Stimulated activated CD4-positive, alpha-beta T cell treated with anti-CD3 and anti-CD28 coated beads, Interleukin-1b, Interleukin-23, amount 100 ng/mL, for 1 hour (primary cell): ENCODE measurements around the gene DDX10.
"Not testable (repeated sequence)": the region's sequence is repeated elsewhere in the genome, so short reads cannot be mapped to it uniquely, and the experiment has no call there.

ENCODE experiments used
- DNase-seq, 2 donors: peaks; one replicate each; pipeline ENCODE4 v3.0.0-alpha.2; 2020; ENCODE audit warnings: low read depth in 2 of 2

The DDX10 gene

DNA sequence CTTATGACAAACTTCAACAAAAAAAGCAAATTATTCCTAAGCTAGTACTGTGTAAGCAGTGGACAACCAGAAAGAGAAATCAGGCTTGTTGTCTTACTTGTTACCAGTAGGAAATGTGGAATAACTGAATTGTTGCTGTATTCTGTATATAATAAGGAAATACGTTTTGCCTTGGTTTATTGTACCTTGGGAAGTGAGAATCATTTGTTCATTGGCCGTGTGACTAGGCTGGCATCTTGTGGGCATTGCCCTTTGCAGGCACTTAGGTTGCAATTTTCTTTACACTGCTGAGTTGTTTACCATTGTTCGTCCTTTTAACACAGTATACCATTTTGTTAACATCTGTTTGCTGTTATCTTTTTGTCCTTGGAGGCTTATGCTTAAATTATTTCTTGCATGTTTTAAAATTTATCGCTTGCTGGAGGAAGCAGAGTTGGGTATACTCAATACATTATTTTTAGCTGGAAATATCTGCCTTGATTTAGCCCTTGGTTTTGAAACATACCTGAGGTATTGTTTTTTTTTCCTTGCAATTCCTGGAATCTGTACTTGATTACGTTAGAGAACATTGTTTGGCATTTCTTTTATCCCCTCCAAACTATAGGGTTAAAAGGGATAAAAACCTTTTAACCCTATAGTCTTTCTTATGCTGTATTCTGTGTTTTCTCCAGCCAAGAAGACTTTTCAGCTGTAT, 109.3 kb downstream of the DDX10 start:
- DNase-seq, result no peak

- DNase-seq, result no peak
Measured at GRCh38 chr11:108775324-108775723, 110.5 kb downstream of the DDX10 start.

GRCh38 chr11:108779147-108779546, 114.3 kb downstream of the DDX10 start:
- DNase-seq, result not testable (repeated sequence)

- DNase-seq, result no peak
Measured at GRCh38 chr11:108780119-108780518, 115.2 kb downstream of the DDX10 start.

DNA sequence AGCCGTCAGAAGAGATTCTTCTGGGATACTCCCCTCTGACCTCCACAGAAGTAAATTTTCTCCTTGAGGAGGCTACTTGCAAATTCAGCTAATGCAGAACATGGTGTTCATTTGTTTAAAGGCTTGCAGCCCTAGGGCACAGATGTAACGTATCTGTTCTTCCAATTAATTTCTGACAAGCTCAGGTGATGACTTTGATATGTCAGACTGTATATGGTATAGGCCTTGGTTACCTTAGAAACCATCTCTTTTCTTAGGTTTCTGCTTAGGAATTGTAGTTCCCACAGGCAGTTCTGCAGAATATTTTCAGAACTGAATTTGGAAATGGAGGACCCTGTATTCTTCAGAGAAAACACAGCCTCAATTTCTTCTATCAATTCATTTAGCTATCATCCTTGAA, 117.1 kb downstream of the DDX10 start:
- no peak for DNase-seq

GRCh38 chr11:108786281-108786990, 121.6 kb downstream of the DDX10 start:
- DNase-seq, result no peak

DNA sequence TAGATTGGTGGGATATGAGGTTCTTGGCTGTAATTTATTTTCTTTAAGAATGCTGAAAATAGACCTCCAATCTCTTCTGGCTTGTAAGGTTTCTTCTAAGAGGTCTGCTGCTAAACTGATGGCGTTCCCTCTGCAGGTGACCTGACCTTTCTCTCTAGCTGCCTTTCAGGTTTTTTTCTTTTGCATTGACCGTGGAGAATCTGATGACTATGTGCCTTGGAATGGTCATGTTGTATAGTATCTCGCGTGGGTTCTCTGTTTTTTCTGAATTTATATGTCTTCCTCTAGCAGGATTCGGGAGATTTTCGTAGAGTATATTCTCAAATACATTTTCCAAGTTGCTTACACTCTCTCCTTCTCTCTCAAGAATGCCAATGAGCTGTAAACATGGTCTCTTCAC, 122.2 kb downstream of the DDX10 start:
- no peak for DNase-seq

- no peak for DNase-seq
Measured at GRCh38 chr11:108788565-108789199, 123.8 kb downstream of the DDX10 start.

- DNase-seq, result no peak
Measured at GRCh38 chr11:108790501-108791299, 125.8 kb downstream of the DDX10 start.

DNA sequence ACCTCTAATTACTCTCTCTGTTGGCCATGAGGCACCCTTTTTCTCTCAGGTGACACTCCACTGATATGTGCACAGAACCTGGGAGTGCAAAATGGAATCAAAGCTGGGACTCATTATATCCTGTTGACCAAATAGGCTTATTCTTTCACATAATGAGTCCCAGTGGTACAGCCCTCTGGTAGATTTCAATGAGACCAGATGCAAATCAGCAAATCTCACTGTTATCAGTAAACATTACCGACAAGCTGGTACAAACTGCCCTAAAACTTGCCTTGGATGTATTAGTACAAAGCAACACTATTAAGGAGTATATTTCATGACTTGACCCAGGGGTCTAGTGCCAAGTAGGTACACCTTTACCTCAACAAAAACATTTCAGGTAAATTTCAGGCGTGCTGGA, 128.3 kb downstream of the DDX10 start:
- no peak for DNase-seq

- DNase-seq, result no peak
Measured at GRCh38 chr11:108793611-108794010, 128.7 kb downstream of the DDX10 start.

- no peak for DNase-seq
Measured at GRCh38 chr11:108796551-108796950, 131.7 kb downstream of the DDX10 start.

DNA sequence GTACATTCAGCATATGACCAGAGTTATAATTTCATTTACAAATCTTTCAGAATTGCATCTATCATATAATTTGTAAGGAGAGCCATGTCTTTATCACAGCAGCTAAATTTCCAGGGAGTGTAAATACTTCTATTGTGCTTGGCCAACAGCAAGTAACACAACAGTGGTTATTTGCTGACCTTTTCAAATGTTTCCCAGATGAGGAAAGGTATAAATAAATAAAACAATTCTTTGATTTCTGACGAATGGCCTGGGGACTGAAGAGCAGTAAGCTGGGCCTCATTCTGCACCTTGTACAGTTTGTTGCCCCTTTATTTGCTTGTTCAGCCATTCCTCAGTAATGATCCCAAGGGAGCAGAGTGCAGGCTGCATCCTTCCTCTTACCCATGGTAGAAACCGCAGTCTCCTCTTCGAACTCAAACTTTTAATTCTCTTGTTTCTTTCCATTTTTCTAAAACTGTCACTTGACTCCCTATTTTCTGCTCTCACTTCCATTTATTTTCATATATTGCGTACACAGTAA, 132.8 kb downstream of the DDX10 start:
- no peak for DNase-seq

- DNase-seq, result no peak
Measured at GRCh38 chr11:108802492-108802891, 137.6 kb downstream of the DDX10 start.

DNA sequence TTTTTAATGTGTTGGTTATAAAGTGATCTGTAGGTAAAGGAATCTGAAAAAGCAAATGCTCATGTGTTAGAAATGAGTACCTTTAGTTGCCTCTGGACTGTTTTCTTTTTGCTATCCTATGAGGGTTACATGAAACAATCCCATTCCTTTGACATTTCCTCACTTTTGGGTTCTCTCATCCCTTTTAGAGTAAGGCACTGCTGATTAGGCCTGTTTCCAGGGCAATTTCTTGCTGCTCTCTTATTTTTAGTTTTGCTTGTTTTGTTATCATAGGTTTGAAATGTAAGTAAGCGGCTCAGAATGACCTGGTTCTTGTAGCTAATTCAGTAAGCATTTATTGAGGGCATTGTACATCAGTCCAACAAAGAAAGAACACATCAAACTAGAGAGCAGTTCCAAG, 138.9 kb downstream of the DDX10 start:
- DNase-seq, result no peak

DNA sequence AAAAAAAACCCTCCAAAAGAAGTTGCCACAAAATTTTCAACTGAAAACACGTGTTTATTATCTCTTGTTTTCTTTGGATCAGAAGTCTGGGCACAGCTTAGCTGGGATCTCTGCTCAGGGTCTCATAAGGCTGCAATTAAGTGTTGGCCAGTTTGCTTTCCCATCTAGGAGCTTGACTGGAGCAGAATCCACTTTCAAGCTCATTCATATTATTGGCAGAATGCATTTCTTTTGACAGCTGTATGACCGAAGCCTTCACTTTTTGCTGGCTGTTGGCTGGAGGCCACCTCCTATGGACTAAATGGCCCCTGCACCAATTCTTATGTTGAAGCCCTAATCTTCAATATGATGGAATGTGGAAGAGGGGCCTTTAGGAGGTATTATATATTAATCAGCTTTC, 139.6 kb downstream of the DDX10 start:
- no peak for DNase-seq

GRCh38 chr11:108805030-108805429, 140.2 kb downstream of the DDX10 start:
- DNase-seq, result no peak

- no peak for DNase-seq
Measured at GRCh38 chr11:108807262-108807661, 142.4 kb downstream of the DDX10 start.

DNA sequence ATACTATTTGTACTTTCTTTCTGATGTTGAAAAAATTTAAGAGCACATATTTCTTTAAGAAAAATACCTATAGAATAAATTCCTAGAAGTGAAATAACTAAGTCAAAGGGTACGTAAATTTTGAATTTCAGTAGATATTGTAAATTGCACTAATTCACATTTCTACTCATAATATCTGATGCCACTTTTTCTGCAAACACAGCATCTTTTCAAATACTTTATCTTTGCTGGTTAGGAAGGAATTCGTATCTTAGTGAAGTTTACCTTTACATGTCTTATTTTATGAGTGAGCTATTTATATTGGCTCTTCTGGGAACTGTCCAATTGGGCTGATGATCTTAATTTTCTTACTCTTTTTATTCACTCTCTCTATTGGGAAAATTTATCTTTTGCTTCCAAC, 148.2 kb downstream of the DDX10 start:
- no peak for DNase-seq

GRCh38 chr11:108817976-108818375, 153.1 kb downstream of the DDX10 start:
- no peak for DNase-seq

DNA sequence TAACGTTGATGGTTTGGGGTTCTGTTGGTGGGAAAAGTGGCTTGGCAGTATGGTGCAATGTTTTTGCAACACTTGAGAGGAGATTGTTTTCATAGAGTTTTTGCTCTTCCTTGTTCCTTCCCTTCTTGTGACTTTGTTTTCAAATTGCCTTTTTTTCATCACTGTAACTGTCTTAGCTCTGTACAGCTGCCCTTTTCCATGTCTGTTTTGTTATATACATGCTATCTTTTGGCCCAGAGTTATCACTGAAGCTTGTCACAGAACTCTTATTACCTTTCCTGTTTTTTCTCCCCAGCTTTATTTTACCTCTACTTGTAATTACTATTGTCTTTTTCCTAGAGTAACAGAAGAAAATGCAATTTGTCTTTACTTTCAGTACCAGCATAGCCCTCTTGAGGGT, 154.1 kb downstream of the DDX10 start:
- DNase-seq, result no peak

DNA sequence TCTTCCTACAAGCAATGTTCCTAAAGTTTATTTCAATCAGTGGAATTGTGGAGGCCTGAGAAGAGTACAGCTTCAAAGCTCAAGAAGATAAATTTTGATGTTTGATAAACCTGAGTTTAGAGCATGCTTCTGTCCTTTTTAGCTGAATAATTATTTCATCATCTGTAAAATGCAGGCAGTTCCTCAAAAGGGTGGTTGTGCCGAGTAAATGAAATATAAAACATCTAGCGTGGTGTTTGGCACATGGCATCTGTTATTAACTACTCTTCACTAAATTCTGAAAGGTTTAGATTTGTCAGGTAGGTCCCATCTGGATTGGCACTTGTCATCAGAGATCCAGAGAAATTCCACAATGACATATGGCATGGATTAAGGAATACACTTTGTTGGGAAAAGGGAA, 155.1 kb downstream of the DDX10 start:
- DNase-seq, result no peak
